ENCODE results near the gene PAK2. TPM values are rescaled to one million over a fixed set of nuclear protein-coding genes. Genes with fewer than 3 reads are reported as not detected.

Gene PAK2
- 36.2 and 36.9 TPM in 2 replicates for total RNA-seq

DNA sequence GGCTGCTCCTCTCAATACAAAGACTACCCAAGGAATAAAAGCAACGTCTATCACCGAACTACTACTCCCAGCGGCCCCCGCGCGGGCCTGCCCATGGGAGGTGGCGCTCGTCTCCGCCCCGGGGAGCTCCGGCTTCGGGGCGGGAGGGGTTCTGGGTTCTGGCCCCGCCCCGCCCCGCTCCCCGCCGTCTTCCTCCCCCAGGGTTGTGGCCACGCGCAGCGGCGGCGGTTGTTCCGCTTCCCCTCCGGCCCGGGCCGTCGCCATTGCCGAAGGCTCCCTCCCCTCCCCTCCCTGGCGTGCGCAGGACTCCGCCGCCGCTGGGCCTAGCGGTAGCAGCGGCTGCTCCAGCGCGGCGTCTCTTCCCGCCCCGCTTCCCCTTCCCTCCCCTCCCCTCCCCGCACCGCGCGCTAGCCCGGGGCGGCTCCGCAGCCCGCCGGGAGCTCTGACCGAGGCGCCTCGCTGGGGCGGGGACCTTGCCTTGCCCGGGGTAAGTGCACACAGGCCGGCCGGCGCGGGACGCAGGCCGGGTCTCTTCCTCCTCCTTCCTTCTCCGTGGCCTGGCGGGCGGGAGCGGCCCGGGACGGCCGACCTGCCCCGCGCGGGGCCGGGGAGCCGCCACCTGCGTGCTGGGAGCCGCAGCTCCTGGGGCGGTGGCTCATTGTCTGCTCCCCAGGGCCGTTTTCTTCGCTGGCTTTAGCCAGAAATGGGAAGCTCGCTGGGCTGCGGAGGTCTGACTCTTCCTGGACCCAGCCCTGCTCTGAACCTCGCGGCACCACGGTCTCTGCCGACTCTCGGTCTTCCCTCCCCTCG is at the start of gene PAK2:
TSS of gene PAK2 (plus strand) at position 187 of the 810 bp plus-strand sequence. CDS start 42,790 bp downstream, outside the sequence.
- Histone ChIP-seq H3K36me3 (ENCODE audit: control insufficient read depth, insufficient read depth, low read length) (no peaks in the 10 kb centered on the region), H3K4me3 (ENCODE audit: low read depth, low read length) (peak within 1 kb of the TSS; percentile 65), H3K27me3 (ENCODE audit: control insufficient read depth, insufficient read depth, low read length) (no peaks in the 10 kb centered on the region)
- FAIRE-seq (no peak), DNase-seq (ENCODE audit: low read depth) (peak; percentile 64)
- TF ChIP-seq, protein P1, sequence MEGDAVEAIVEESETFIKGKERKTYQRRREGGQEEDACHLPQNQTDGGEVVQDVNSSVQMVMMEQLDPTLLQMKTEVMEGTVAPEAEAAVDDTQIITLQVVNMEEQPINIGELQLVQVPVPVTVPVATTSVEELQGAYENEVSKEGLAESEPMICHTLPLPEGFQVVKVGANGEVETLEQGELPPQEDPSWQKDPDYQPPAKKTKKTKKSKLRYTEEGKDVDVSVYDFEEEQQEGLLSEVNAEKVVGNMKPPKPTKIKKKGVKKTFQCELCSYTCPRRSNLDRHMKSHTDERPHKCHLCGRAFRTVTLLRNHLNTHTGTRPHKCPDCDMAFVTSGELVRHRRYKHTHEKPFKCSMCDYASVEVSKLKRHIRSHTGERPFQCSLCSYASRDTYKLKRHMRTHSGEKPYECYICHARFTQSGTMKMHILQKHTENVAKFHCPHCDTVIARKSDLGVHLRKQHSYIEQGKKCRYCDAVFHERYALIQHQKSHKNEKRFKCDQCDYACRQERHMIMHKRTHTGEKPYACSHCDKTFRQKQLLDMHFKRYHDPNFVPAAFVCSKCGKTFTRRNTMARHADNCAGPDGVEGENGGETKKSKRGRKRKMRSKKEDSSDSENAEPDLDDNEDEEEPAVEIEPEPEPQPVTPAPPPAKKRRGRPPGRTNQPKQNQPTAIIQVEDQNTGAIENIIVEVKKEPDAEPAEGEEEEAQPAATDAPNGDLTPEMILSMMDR (IDR thresholded peaks at IDR 0.05; ENCODE audit: insufficient read depth, low read length, severe bottlenecking) = no peak

DNA sequence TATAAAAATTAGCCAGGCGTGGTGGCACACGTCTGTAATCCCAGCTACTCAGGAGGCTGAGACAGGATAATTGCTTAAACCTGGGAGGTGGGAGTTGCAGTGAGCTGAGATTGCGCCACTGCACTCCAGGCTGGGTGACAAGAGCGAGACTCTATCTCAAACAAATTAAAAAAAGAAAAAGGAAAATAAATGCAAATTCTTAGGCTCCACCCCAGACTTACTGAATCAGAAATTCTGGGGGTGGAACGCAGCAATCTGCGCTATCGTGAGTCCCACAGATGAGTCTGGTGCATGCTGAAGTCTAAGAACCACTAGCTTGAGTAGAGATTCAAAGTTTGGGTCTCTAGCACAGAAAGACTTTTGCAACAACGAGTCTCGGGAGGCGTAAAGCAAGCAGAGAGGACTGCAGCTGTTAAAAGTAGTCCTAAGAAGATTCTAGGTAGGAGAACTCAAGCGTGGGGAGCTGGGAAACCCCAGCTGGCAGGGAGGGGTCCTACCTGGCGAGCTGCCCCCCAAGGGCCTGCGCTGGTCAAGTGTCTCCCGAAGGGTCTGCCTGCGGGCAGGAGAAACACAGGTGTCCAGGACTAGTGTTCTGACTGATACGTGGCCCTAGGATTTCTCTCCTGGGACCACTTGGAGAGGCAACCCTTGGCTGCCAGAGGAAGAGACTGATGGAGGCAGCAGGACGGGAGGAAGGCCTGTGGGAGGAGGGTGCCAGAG is 49.6 kb upstream of the PAK2 start:
- FAIRE-seq (no peak), DNase-seq (ENCODE audit: low read depth) (no peak)
- TF ChIP-seq, protein P1 (IDR thresholded peaks at IDR 0.05; ENCODE audit: insufficient read depth, low read length, severe bottlenecking) = no peak
- no peak overlapping the region for H3K4me3 ChIP-seq (ENCODE audit: low read depth, low read length)
- H3K36me3 ChIP-seq (ENCODE audit: control insufficient read depth, insufficient read depth, low read length) = no peaks in the 10 kb centered on the region
- H3K27me3 ChIP-seq (ENCODE audit: control insufficient read depth, insufficient read depth, low read length) = no peaks in the 10 kb centered on the region

DNA sequence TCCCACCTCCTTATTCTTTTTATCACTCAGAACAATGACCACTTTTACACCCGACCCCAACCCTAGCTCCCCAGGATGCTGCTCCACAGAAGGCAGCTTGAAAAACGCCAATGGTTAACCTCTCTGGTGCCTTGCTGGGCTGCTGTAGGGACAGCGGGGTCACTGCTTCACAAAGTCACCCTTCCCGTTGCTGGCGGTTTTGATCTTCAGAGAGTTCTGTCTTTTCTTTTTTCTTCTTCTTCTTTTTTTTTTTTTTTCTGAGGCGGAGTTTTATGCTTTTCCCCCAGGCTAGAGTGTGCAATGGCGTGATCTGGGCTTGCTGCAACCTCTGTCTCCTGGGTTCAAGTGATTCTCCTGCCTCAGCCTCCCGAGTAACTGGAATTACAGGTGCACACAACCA is 48.3 kb upstream of the PAK2 start:
- no peak overlapping the region for H3K4me3 ChIP-seq (ENCODE audit: low read depth, low read length)
- FAIRE-seq (no peak), DNase-seq (ENCODE audit: low read depth) (no peak)
- no peaks in the 10 kb centered on the region for H3K27me3 ChIP-seq (ENCODE audit: control insufficient read depth, insufficient read depth, low read length)
- H3K36me3 ChIP-seq (ENCODE audit: control insufficient read depth, insufficient read depth, low read length) = no peaks in the 10 kb centered on the region
- TF ChIP-seq, protein P1 (IDR thresholded peaks at IDR 0.05; ENCODE audit: insufficient read depth, low read length, severe bottlenecking) = no peak

DNA sequence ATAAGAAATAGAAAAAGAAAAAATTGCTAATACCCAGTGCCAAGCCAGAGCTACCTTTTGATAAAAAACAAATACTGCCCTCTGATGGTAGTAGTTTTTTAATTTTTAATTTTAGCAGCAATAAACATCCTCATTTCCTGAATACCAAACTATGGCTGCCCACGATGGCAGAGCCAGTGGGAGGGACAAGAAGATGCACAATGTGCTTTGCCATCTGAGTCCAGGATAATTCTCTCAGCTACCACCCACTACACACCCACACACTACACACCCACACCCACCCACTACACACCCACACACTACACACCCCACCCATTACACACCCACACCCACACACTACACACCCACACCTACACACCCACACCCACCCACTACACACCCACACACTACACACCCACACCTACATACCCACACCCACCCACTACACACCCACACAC is 45.4 kb upstream of the PAK2 start:
- DNase-seq (ENCODE audit: low read depth) (peak; percentile 10), FAIRE-seq (no peak)
- TF ChIP-seq, protein P1 (IDR thresholded peaks at IDR 0.05; ENCODE audit: insufficient read depth, low read length, severe bottlenecking) = no peak
- no peaks in the 10 kb centered on the region for H3K27me3 ChIP-seq (ENCODE audit: control insufficient read depth, insufficient read depth, low read length)
- no peaks in the 10 kb centered on the region for H3K36me3 ChIP-seq (ENCODE audit: control insufficient read depth, insufficient read depth, low read length)
- no peak overlapping the region for H3K4me3 ChIP-seq (ENCODE audit: low read depth, low read length)

DNA sequence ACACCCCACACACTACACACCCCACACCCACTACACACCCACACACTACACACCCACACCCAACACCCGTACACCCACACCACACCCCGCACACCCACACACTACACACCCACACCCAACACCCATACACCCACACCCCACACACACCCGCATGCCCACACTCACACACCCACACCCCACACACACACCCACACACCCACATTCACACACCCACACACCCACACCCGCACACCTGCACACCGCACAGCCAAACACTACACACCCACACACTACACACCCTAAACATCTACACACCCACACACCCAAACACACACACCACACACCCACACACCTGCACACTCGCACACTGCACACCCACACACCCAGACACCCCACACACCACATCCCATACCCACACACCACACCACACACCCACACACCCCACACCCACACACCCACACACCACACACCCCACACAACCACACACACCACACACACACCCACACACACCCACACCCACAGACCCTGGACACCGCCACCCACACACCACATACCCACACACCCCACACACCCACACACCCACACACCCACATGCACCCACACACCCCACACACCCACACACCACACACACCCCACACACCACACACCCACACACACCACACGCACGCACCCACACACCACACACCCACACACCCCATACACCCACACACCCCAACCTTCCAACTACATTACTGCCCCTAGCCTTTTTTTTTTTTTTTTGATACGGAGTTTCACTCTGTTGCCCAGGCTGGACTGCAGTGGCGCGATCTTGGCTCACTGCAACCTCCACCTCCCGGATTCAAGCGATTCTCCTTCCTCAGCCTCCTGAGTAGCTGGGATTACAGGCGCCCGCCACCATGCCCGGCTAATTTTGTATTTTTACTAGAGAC is 44.5 kb upstream of the PAK2 start:
- H3K36me3 ChIP-seq (ENCODE audit: control insufficient read depth, insufficient read depth, low read length) = no peaks in the 10 kb centered on the region
- DNase-seq (ENCODE audit: low read depth) = no peak
- TF ChIP-seq, protein P1 (IDR thresholded peaks at IDR 0.05; ENCODE audit: insufficient read depth, low read length, severe bottlenecking) = no peak
- FAIRE-seq = peak; percentile 97
- no peak overlapping the region for H3K4me3 ChIP-seq (ENCODE audit: low read depth, low read length)
- H3K27me3 ChIP-seq (ENCODE audit: control insufficient read depth, insufficient read depth, low read length) = no peaks in the 10 kb centered on the region

All from bronchial epithelial cell (primary cell).